Measurements from ENCODE around the gene LHX3.

LHX3 gene

GRCh38 chr9:136172412-136173079 lies 32.4 kb downstream of the LHX3 start:
- no peak for DNase-seq

- no peak for DNase-seq
Observed at GRCh38 chr9:136171801-136172411, 33.0 kb downstream of the LHX3 start.

GRCh38 chr9:136171009-136171800 lies 33.7 kb downstream of the LHX3 start:
- no peak for DNase-seq

- peak in 3 of 4 experiments; percentile 15 to 47 (median 25) for DNase-seq
Observed at GRCh38 chr9:136170006-136170901, 34.7 kb downstream of the LHX3 start.

GRCh38 chr9:136169495-136169894 lies 35.4 kb downstream of the LHX3 start:
- no peak for DNase-seq

GRCh38 chr9:136163248-136163850 lies 41.6 kb downstream of the LHX3 start:
- no peak for DNase-seq

GRCh38 chr9:136160995-136161610 lies 43.8 kb downstream of the LHX3 start:
- DNase-seq: no peak

GRCh38 chr9:136160381-136160841 lies 44.5 kb downstream of the LHX3 start:
- DNase-seq: no peak

- no peak for DNase-seq
Observed at GRCh38 chr9:136159851-136160250, 45.1 kb downstream of the LHX3 start.

GRCh38 chr9:136157477-136158265 lies 47.3 kb downstream of the LHX3 start:
- DNase-seq: no peak

- DNase-seq: no peak
Observed at GRCh38 chr9:136156209-136157120, 48.5 kb downstream of the LHX3 start.

- DNase-seq: no peak
Observed at GRCh38 chr9:136155576-136155975, 49.4 kb downstream of the LHX3 start.

GRCh38 chr9:136154943-136155342 lies 50.0 kb downstream of the LHX3 start:
- DNase-seq: no peak

GRCh38 chr9:136153381-136154065 lies 51.4 kb downstream of the LHX3 start:
- no peak for DNase-seq

- no peak for DNase-seq
Observed at GRCh38 chr9:136152931-136153330, 52.0 kb downstream of the LHX3 start.

- no peak for DNase-seq
Observed at GRCh38 chr9:136152543-136152866, 52.4 kb downstream of the LHX3 start.

GRCh38 chr9:136151848-136152542 lies 52.9 kb downstream of the LHX3 start:
- DNase-seq: no peak

GRCh38 chr9:136151214-136151804 lies 53.6 kb downstream of the LHX3 start:
- no peak for DNase-seq
